ENCODE data around the gene SMC1B.
"Not testable (repeated sequence)": the region's sequence is repeated elsewhere in the genome, so short reads cannot be mapped to it uniquely, and the experiment has no call there.

Gene SMC1B

DNA sequence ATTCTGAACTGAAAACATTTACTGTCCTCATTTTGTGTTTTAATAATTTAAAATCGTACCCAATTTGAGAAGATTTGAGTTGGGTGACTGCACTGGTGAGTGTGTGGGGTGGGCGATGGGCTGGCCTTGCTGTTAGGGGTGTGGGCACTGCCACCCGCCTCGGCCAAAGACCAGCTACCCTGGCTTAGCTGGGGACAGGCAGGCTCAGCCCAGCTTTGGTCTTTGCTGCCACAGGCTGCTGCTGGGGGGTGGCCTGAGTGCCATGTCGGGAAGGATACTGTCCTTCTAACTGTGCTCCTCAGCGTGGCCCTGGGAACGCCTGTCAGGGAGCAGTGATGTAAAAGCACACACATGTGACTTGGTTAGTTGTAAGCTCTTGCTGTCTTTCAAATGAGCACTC, 81.4 kb downstream of the SMC1B start:
- DNase-seq (ENCODE audit: low spot score): no peak
- no peak for TF ChIP-seq CTCF (IDR thresholded peaks at IDR 0.05; ENCODE audit: extremely low read depth, missing control alignments)

GRCh38 chr22:45331486-45331885, 81.9 kb downstream of the SMC1B start:
- TF ChIP-seq CTCF (IDR thresholded peaks at IDR 0.05; ENCODE audit: extremely low read depth, missing control alignments): no peak
- DNase-seq (ENCODE audit: low spot score): no peak

DNA sequence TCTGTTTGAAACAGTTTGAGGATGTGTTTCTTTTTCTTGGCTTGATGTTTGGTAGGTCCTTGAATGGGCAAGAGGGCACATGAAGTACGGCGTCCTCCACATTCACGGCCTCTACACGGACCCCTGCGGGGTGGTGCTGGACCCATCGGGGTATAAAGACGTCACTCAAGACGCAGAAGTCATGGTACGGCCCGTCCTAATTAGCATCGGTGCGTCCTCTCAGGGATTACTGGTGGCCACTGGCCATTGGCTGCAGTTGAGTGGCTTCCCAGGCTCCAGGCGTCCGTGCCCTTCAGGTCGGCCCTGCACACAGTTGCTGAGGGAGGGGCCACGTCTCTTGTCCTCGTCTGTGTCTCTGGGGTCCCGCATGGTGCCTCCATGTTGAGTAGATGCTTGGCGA, 82.9 kb downstream of the SMC1B start:
- no peak for DNase-seq (ENCODE audit: low spot score)
- TF ChIP-seq CTCF (IDR thresholded peaks at IDR 0.05; ENCODE audit: extremely low read depth, missing control alignments): no peak

DNA sequence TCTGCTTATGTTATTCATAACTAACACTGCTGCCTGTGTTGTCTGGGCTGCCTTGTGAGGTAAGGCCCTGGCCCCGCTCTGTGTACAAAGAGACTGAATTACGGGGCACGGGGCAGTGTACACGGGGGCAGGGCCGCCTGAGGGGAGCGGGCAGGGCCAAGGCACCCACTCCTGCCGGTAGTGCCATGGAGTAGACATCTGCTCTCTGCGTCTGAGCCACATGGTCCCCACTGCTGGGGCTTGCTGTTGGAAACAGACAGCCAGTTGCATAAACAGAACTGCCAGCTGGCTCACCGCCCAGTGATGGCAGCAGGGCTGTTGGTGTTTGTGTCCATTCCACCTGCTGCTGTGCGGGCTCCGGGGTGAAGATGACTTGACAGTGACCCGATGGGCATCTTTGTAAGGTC, 83.9 kb downstream of the SMC1B start:
- no peak for TF ChIP-seq CTCF (IDR thresholded peaks at IDR 0.05; ENCODE audit: extremely low read depth, missing control alignments)
- no peak for DNase-seq (ENCODE audit: low spot score)

DNA sequence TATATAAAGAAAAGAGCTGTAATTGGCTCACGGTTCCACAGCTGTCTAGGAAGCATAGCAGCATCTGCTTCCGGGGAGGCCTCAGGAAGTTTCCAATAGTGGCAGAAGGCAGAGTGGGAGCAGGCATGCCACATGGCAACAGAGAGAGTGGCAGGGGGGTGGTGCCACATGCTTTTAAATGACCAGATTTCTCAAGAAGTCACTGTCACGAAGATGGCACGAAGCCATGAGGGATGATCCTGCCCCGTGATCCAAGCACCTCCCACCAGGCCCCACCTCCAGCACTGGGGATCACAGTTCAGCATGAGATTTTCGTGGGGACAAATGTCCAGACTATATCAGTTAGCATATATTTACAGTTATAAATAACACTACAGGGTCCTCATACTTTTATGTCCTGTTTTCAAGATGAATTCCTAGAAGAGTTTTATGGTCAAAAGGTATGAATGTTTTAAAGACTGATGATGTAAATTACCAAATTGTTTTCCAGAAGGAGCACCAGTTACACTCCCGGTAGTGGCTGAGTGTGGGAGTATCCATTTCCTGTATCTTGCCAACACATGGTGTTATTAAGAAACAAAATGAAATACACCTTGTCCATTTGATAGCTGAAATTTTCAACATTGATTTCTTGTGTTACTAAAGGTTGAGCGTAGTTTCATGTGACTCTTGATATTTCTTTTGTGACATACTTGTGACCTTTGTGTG, 84.4 kb downstream of the SMC1B start:
- no peak for TF ChIP-seq CTCF (IDR thresholded peaks at IDR 0.05; ENCODE audit: extremely low read depth, missing control alignments)
- DNase-seq (ENCODE audit: low spot score): no peak

GRCh38 chr22:45328261-45328660, 85.1 kb downstream of the SMC1B start:
- not testable (repeated sequence) for DNase-seq (ENCODE audit: low spot score)

- DNase-seq (ENCODE audit: low spot score): no peak
- TF ChIP-seq CTCF (IDR thresholded peaks at IDR 0.05; ENCODE audit: extremely low read depth, missing control alignments): no peak
Observed at GRCh38 chr22:45324311-45324711, 89.1 kb downstream of the SMC1B start.

DNA sequence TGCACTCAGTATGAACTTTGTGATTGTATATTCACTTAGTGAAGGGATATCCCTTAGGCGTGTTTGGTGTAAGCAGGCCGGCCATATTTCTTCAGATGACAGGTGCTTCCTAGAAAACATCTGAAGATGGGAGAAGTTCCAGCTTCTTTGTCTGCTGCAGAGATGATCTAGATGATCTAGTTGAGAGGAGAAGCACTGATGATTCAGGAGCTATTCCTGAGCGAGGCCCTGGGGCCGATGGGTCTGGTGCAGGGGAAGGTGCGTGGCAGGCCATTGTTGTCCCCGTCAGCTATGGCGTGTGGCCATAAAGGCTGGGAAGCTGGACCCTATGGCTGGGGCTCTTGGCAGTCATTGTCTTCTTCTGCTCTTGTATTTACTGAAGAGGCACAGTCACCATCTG, 89.7 kb downstream of the SMC1B start:
- TF ChIP-seq CTCF (IDR thresholded peaks at IDR 0.05; ENCODE audit: extremely low read depth, missing control alignments): no peak

More for the DNA sequence above, 89.7 kb downstream of the SMC1B start:
- DNase-seq (ENCODE audit: low spot score): no peak

Measured in GM20000 (cell line).